K562 (cell line): ENCODE data around the gene SUV39H2. TPM values are rescaled to one million over a fixed set of nuclear protein-coding genes. Genes with fewer than 3 reads are reported as not detected.

Experiments used
- ATAC-seq: fragments of 200-7000 bp; cut with Tn5 transposase; 3 replicates; pipeline ENCODE4 v1.9.1; 2020; ENCODE audit warnings: moderate library complexity
- BruUV-seq: library from RNA; stranded (reverse); fragments of 400-500 nt; replicated peaks from 2 replicates; lab custom pipeline; 2021; lab: Mats Ljungman, UMichigan
- CTCF ChIA-PET: fragments of 300-600 bp; formaldehyde crosslinking; extraction: SDS; loops from one replicate; lab custom pipeline; 2021; ENCODE audit warnings: low intra/inter-chr PET ratio; lab: Yijun Ruan, JAX
- POLR2A ChIA-PET: fragments of 300-600, 350-650 bp; sonication (Branson Sonifier 250); formaldehyde crosslinking; extraction: SDS; loops from one replicate; lab custom pipeline; 2021; ENCODE audit warnings: antibody characterized with exemption, inconsistent platforms; lab: Yijun Ruan, JAX
- DNase-seq, 4 experiments: peaks; one replicate each; pipeline versions ENCODE4 v3.0.0 to v3.0.0-alpha.2; 2011 to 2018; ENCODE audit warnings: low spot score in 3 of 4, mixed read lengths in 3 of 4; ENCODE audit errors: extremely low read depth in 1 of 4
- FAIRE-seq: peaks from 2 replicates; lab custom pipeline; 2011; peaks lifted over from hg19 to GRCh38; lab: Jason Lieb, UNC
- H2AFZ ChIP-seq: 2 replicates; pipeline ENCODE4 v1.6.0; 2011; ENCODE audit warnings: low read depth, low read length, control low read depth, inconsistent platforms
- H3K27ac ChIP-seq: fragments of 200-600 bp; 3 replicates; pipeline ENCODE4 v1.8.0; 2011; ENCODE audit warnings: low read depth, mild to moderate bottlenecking, control low read depth, inconsistent platforms, low read length, moderate library complexity, mixed read lengths; ENCODE audit errors: extremely low read depth
- H3K27me3 ChIP-seq, 2 experiments: fragments of 300-600 bp in 1 of 2; 2 replicates in 1 of 2; 3 replicates in 1 of 2; pipeline versions ENCODE4 v1.6.0 to v1.8.0; 2011; ENCODE audit warnings: inconsistent platforms in 2 of 2, low read length in 2 of 2, mild to moderate bottlenecking in 1 of 2, mixed read lengths in 1 of 2, moderate library complexity in 1 of 2; ENCODE audit not compliant: control insufficient read depth in 2 of 2, insufficient read depth in 2 of 2
- H3K36me3 ChIP-seq: fragments of 300-600 bp; 3 replicates; pipeline ENCODE4 v1.8.0; 2011; ENCODE audit warnings: mild to moderate bottlenecking, low read length, inconsistent platforms; ENCODE audit not compliant: control insufficient read depth, insufficient read depth
- H3K4me1 ChIP-seq, 2 experiments: fragments of 200-600 bp in 1 of 2; replicated peaks in 1 of 2; 2 replicates in 1 of 2; 3 replicates in 1 of 2; pipeline versions ENCODE4 v1.5.1 to v1.8.0; 2011; ENCODE audit warnings: inconsistent platforms in 2 of 2, low read length in 2 of 2, mild to moderate bottlenecking in 1 of 2, mixed read lengths in 1 of 2, moderate library complexity in 1 of 2; ENCODE audit not compliant: control insufficient read depth in 2 of 2, insufficient read depth in 2 of 2
- H3K4me2 ChIP-seq: 2 replicates; pipeline ENCODE4 v1.6.1; 2011; ENCODE audit warnings: low read length, control low read depth, inconsistent platforms, mixed read lengths; ENCODE audit not compliant: insufficient read depth
- H3K4me3 ChIP-seq: fragments of 200-600 bp; sonication (generic), shearing (Covaris generic); 2 replicates; pipeline ENCODE4 v1.5.1; 2016; ENCODE audit warnings: control low read depth, inconsistent platforms
- H3K79me2 ChIP-seq: fragments of 200-600 bp; 3 replicates; pipeline ENCODE4 v1.8.0; 2011; ENCODE audit warnings: low read length, inconsistent platforms; ENCODE audit not compliant: control insufficient read depth, insufficient read depth
- H3K9ac ChIP-seq, 2 experiments: 2 replicates each; pipeline versions ENCODE4 v1.6.0 to v1.6.1; 2011; ENCODE audit warnings: low read depth in 2 of 2, low read length in 2 of 2, control low read depth in 1 of 2, inconsistent platforms in 1 of 2, mild to moderate bottlenecking in 1 of 2, mixed read lengths in 1 of 2; ENCODE audit not compliant: insufficient read depth in 1 of 2
- H3K9me1 ChIP-seq: one replicate; pipeline ENCODE4 v1.6.0; 2011; ENCODE audit warnings: inconsistent platforms, mild to moderate bottlenecking, low read length, moderate library complexity; ENCODE audit not compliant: control insufficient read depth, insufficient read depth
- H3K9me3 ChIP-seq: replicated peaks from 2 replicates; pipeline ENCODE4 v1.5.1; 2011; ENCODE audit warnings: low read depth, low read length, inconsistent platforms; ENCODE audit not compliant: control insufficient read depth, insufficient read depth
- H4K20me1 ChIP-seq: replicated peaks from 2 replicates; pipeline ENCODE4 v1.6.1; 2011; ENCODE audit warnings: low read length, inconsistent platforms, mixed read lengths; ENCODE audit not compliant: control insufficient read depth, insufficient read depth
- ARID1B ChIP-seq: fragments of 450-650 bp; IDR thresholded peaks from 2 replicates; pipeline ENCODE4 v1.6.1; 2016; ENCODE audit warnings: antibody characterized with exemption, mild to moderate bottlenecking, inconsistent platforms
- CHCHD3 ChIP-seq: fragments of 250-450 bp; sonication (Bioruptor Pico); IDR thresholded peaks from 2 replicates; pipeline ENCODE4 v2.1.2; 2022; ENCODE audit warnings: mild to moderate bottlenecking
- GATAD2B ChIP-seq: fragments of 450-650 bp; IDR thresholded peaks from 2 replicates; pipeline ENCODE4 v1.6.1; 2017; ENCODE audit warnings: mild to moderate bottlenecking, borderline replicate concordance
- HLTF ChIP-seq: fragments of 450-650 bp; IDR thresholded peaks from 2 replicates; pipeline ENCODE4 v1.6.1; 2016
- MAZ ChIP-seq, 2 experiments: fragments of 450-650 bp in 1 of 2; sonication (generic) in 1 of 2; formaldehyde crosslinking; IDR thresholded peaks in 1 of 2; conservative IDR thresholded peaks in 1 of 2; 2 replicates each; pipeline versions ENCODE4 v1.4.0 to v1.5.0; 2020; ENCODE audit warnings: mild to moderate bottlenecking in 1 of 2, missing genetic modification reagents in 1 of 2
- MEIS2 ChIP-seq: fragments of 450-650 bp; IDR thresholded peaks from 2 replicates; pipeline ENCODE4 v1.6.1; 2014; ENCODE audit warnings: mild to moderate bottlenecking; ENCODE audit not compliant: partially characterized antibody
- PCBP2 ChIP-seq: fragments of 200-400 bp; formaldehyde crosslinking; IDR thresholded peaks from 2 replicates; pipeline ENCODE4 v1.6.1; 2018; ENCODE audit warnings: low read length, low read depth, mild to moderate bottlenecking, moderate library complexity; ENCODE audit not compliant: poor library complexity, severe bottlenecking
- SMARCE1 ChIP-seq: fragments of 450-650 bp; IDR thresholded peaks from 2 replicates; pipeline ENCODE4 v1.7.1; 2016; ENCODE audit warnings: mild to moderate bottlenecking
- SOX6 ChIP-seq: fragments of 450-650 bp; IDR thresholded peaks from 2 replicates; pipeline ENCODE4 v1.6.1; 2014; ENCODE audit warnings: mild to moderate bottlenecking
- SRSF9 ChIP-seq: fragments of 200-400 bp; formaldehyde crosslinking; IDR thresholded peaks from 2 replicates; pipeline ENCODE4 v1.6.1; 2017; ENCODE audit warnings: low read depth, low read length, borderline replicate concordance
- ZNF140 ChIP-seq: fragments of 250-450 bp; sonication (Bioruptor Pico); IDR thresholded peaks from 2 replicates; pipeline ENCODE4 v1.8.0; 2021; ENCODE audit warnings: moderate library complexity, mild to moderate bottlenecking, inconsistent platforms
- ZNF217 ChIP-seq: sonication (generic); formaldehyde crosslinking; IDR thresholded peaks from 2 replicates; pipeline ENCODE4 v1.8.0; 2022; ENCODE audit warnings: mild to moderate bottlenecking, missing genetic modification reagents
- WGBS: fragments of 100-300 bp; shearing (Covaris generic); methylation state at CpG from one replicate; pipeline ENCODE4 v1.1.6; 2016; ENCODE audit warnings: low coverage, mixed read lengths; ENCODE audit not compliant: insufficient coverage; ENCODE audit errors: missing lambda C conversion rate; 5-methylcytosine and 5-hydroxymethylcytosine counted together
- in situ Hi-C: fragments of 300-500 bp; cut with MboI; formaldehyde crosslinking; loops from 4 replicates; pipeline ENCODE4 v1.15.0; 2018; ENCODE audit warnings: inconsistent platforms, mixed read lengths
- intact Hi-C: fragments of 100-400 bp; cut with micrococcal nuclease; formaldehyde crosslinking; loops from 2 replicates; pipeline ENCODE4 v1.14.2; 2022
- polyA plus RNA-seq, 8 experiments: library from polyadenylated mRNA; depleted of rRNA in 4 of 8; stranded (reverse) in 5 of 8; unstranded in 3 of 8; fragments of >200 nt; fragmentation: Nextera tagmentation in 2 of 8; fragmentation: Illumina TruSeq in 1 of 8; extraction: Ambion mirVana in 2 of 8; extraction: Trizol in 1 of 8; gene quantifications; 2 replicates each; pipeline versions ENCODE4 v1.2.1 to v1.2.3, GENCODE V29; 2011 to 2014; ENCODE audit warnings: inconsistent platforms in 1 of 8, missing spikeins in 1 of 8
- total RNA-seq, 7 experiments: library from RNA; depleted of rRNA in 6 of 7; stranded (reverse); fragments of >200 nt in 6 of 7; fragmentation: Illumina TruSeq in 2 of 7; extraction: Trizol in 2 of 7; gene quantifications; 2 replicates each; pipeline versions ENCODE4 v1.2.1 to v1.2.3, GENCODE V29; 2011 to 2021; ENCODE audit warnings: low replicate concordance in 1 of 7
- TF ChIP-seq, protein P1 (sequence below): fragments of 450-650 bp; IDR thresholded peaks from 2 replicates; pipeline ENCODE4 v1.6.1; 2017; ENCODE audit warnings: antibody characterized with exemption
- TF ChIP-seq, protein P2 (sequence below): fragments of 450-650 bp; IDR thresholded peaks from 2 replicates; pipeline ENCODE4 v1.6.1; 2018; ENCODE audit warnings: mild to moderate bottlenecking, low read depth; ENCODE audit not compliant: partially characterized antibody

The SUV39H2 gene
- total and polyA plus RNA-seq, 9 of the 15 experiments (the other 6 are each of a cell fraction or from before 2014, with no cell fraction given), result 24.1 to 54.3 (median 41.3) TPM

GRCh38 chr10:14852236-14852635 lies 26.4 kb upstream of the SUV39H2 start:
- WGBS, result 2% methylated on average over 3 of the region's 3 CpGs
- no peaks in the 10 kb centered on the region for H3K9me3 ChIP-seq
- H3K27ac ChIP-seq, result no peak overlapping the region
- no peak overlapping the region for H3K9ac ChIP-seq
- no peaks in the 10 kb centered on the region for H3K27me3 ChIP-seq
- ATAC-seq (no peak), FAIRE-seq (peak; percentile 44), DNase-seq (no peak)
- H3K4me1 ChIP-seq, result peaks cover 0 to 6% of the 10 kb centered on the region in 2 experiments; a peak in 1 of 5 replicates
- H4K20me1 ChIP-seq, result no peaks in the 10 kb centered on the region
- no peak overlapping the region for H3K4me3 ChIP-seq
- H3K79me2 ChIP-seq, result no peaks in the 10 kb centered on the region
- peaks cover 79% of the 10 kb centered on the region for H3K36me3 ChIP-seq
- in situ Hi-C loops (no loop called here), intact Hi-C loops (no loop called here)
- TF ChIP-seq ZNF217 (CRISPR knock-in tag), result no peak
- no peak for TF ChIP-seq MAZ (CRISPR knock-in tag; conservative IDR thresholded peaks at IDR 0.05 in 1 of 2, IDR thresholded peaks at IDR 0.05 in 1 of 2)
- TF ChIP-seq MEIS2, result peak; percentile 37
- peak; percentile 55; the same call in 1 of the 2 replicates for TF ChIP-seq SOX6
- TF ChIP-seq, protein P1, sequence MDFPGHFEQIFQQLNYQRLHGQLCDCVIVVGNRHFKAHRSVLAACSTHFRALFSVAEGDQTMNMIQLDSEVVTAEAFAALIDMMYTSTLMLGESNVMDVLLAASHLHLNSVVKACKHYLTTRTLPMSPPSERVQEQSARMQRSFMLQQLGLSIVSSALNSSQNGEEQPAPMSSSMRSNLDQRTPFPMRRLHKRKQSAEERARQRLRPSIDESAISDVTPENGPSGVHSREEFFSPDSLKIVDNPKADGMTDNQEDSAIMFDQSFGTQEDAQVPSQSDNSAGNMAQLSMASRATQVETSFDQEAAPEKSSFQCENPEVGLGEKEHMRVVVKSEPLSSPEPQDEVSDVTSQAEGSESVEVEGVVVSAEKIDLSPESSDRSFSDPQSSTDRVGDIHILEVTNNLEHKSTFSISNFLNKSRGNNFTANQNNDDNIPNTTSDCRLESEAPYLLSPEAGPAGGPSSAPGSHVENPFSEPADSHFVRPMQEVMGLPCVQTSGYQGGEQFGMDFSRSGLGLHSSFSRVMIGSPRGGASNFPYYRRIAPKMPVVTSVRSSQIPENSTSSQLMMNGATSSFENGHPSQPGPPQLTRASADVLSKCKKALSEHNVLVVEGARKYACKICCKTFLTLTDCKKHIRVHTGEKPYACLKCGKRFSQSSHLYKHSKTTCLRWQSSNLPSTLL, result no peak
- TF ChIP-seq SMARCE1, result peak; percentile 19; the same call in 1 of the 2 replicates
- no peak for TF ChIP-seq PCBP2
- TF ChIP-seq, protein P2, sequence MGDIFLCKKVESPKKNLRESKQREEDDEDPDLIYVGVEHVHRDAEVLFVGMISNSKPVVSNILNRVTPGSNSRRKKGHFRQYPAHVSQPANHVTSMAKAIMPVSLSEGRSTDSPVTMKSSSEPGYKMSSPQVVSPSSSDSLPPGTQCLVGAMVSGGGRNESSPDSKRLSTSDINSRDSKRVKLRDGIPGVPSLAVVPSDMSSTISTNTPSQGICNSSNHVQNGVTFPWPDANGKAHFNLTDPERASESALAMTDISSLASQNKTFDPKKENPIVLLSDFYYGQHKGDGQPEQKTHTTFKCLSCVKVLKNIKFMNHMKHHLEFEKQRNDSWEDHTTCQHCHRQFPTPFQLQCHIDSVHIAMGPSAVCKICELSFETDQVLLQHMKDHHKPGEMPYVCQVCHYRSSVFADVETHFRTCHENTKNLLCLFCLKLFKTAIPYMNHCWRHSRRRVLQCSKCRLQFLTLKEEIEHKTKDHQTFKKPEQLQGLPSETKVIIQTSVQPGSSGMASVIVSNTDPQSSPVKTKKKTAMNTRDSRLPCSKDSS, result no peak
- TF ChIP-seq GATAD2B, result no peak
- no peak for TF ChIP-seq SRSF9
- no peak for TF ChIP-seq CHCHD3 (CRISPR knock-in tag)
- TF ChIP-seq HLTF, result no peak
- TF ChIP-seq ZNF140 (CRISPR knock-in tag), result no peak
- TF ChIP-seq ARID1B, result peak; percentile 28; the same call in 1 of the 2 replicates
- H3K4me2 ChIP-seq, result no peak overlapping the region
- BruUV-seq, result no TSS peak
- ChIA-PET CTCF (no interaction called here), POLR2A (interaction anchor here (2.2 kb wide), 2 partner anchors 9 to 18 kb away, joined by 6 to 9 read pairs; no protein-coding TSS in a partner anchor)
- H2AFZ ChIP-seq, result no peak overlapping the region
- H3K9me1 ChIP-seq, result no peaks in the 10 kb centered on the region
